H1 (cell line): ENCODE measurements around the gene TNRC6C. TPM values are rescaled to one million over a fixed set of nuclear protein-coding genes. Genes with fewer than 3 reads are reported as not detected.

ENCODE experiments used
- CTCF ChIA-PET: fragments of 300-600 bp; sonication (Branson Sonifier 250); formaldehyde crosslinking; loops from one replicate; lab custom pipeline; 2021; ENCODE audit not compliant: partially characterized antibody; lab: Charles Lee
- POLR2A ChIA-PET: fragments of 300-600 bp; sonication (Branson Sonifier 250); formaldehyde crosslinking; loops from one replicate; lab custom pipeline; 2021; ENCODE audit warnings: inconsistent platforms; ENCODE audit not compliant: partially characterized antibody; lab: Charles Lee
- DNase-seq, 2 experiments: peaks; one replicate each; pipeline versions ENCODE4 v3.0.0 to v3.0.0-alpha.2; 2010 to 2022; ENCODE audit warnings: low spot score in 2 of 2, low read depth in 1 of 2, mixed read lengths in 1 of 2
- FAIRE-seq: peaks from 2 replicates; lab custom pipeline; 2011; peaks lifted over from hg19 to GRCh38; lab: Jason Lieb, UNC
- H2AFZ ChIP-seq: 2 replicates; pipeline ENCODE4 v1.8.1; 2012; ENCODE audit warnings: low read length, inconsistent platforms
- H2AK5ac ChIP-seq: 2 replicates; pipeline ENCODE4 v1.6.1; 2013; ENCODE audit warnings: low read depth, low read length
- H2BK120ac ChIP-seq: replicated peaks from 2 replicates; pipeline ENCODE3; 2013; ENCODE audit warnings: low read depth, low read length, inconsistent platforms
- H2BK12ac ChIP-seq: 2 replicates; pipeline ENCODE4 v1.6.1; 2013; ENCODE audit warnings: low read depth, low read length
- H2BK15ac ChIP-seq: 2 replicates; pipeline ENCODE4 v1.6.1; 2013; ENCODE audit warnings: low read length
- H2BK20ac ChIP-seq: 2 replicates; pipeline ENCODE4 v1.6.1; 2013; ENCODE audit warnings: low read length
- H2BK5ac ChIP-seq: 2 replicates; pipeline ENCODE4 v1.6.1; 2013; ENCODE audit warnings: low read depth, low read length
- H3K14ac ChIP-seq: 2 replicates; pipeline ENCODE4 v1.6.1; 2013; ENCODE audit warnings: inconsistent platforms; ENCODE audit not compliant: insufficient read length
- H3K18ac ChIP-seq: 2 replicates; pipeline ENCODE4 v1.6.1; 2013; ENCODE audit warnings: low read length; ENCODE audit errors: extremely low read depth
- H3K23ac ChIP-seq: 2 replicates; pipeline ENCODE4 v1.6.1; 2013; ENCODE audit warnings: inconsistent platforms; ENCODE audit not compliant: insufficient read length
- H3K23me2 ChIP-seq: 2 replicates; pipeline ENCODE4 v1.6.1; 2013; ENCODE audit warnings: low read depth, low read length
- H3K27ac ChIP-seq: 2 replicates; pipeline ENCODE4 v1.6.1; 2011; ENCODE audit warnings: low read depth, low read length, inconsistent platforms
- H3K27me3 ChIP-seq, 4 experiments: replicated peaks in 1 of 4; 1 replicate in 1 of 4; 2 replicates in 3 of 4; pipeline versions ENCODE4 v1.6.1 to v1.8.1; 2011 to 2013; ENCODE audit warnings: low read length in 3 of 4, mild to moderate bottlenecking in 3 of 4, inconsistent platforms in 2 of 4, mixed read lengths in 2 of 4, moderate library complexity in 1 of 4; ENCODE audit not compliant: control insufficient read depth in 3 of 4, insufficient read depth in 3 of 4; ENCODE audit errors: extremely low read depth in 1 of 4
- H3K36me3 ChIP-seq, 4 experiments: 2 replicates each; pipeline versions ENCODE4 v1.6.1 to v1.8.1; 2011 to 2013; ENCODE audit warnings: mild to moderate bottlenecking in 4 of 4, low read length in 3 of 4, moderate library complexity in 2 of 4, control low read depth in 1 of 4, inconsistent platforms in 1 of 4; ENCODE audit not compliant: insufficient read depth in 4 of 4, control insufficient read depth in 2 of 4
- H3K4ac ChIP-seq: replicated peaks from 2 replicates; pipeline ENCODE3; 2013; ENCODE audit warnings: low read length, low read depth, mixed read lengths, inconsistent platforms; ENCODE audit not compliant: insufficient read length
- H3K4me1 ChIP-seq, 4 experiments: replicated peaks in 1 of 4; 1 replicate in 1 of 4; 2 replicates in 3 of 4; pipeline versions ENCODE4 v1.6.1 to v1.8.1; 2011 to 2013; ENCODE audit warnings: low read length in 3 of 4, inconsistent platforms in 2 of 4, mixed read lengths in 1 of 4; ENCODE audit not compliant: insufficient read depth in 4 of 4, control insufficient read depth in 3 of 4
- H3K4me2 ChIP-seq, 2 experiments: 2 replicates each; pipeline versions ENCODE4 v1.6.1 to v1.8.1; 2011 to 2013; ENCODE audit warnings: low read depth in 2 of 2, low read length in 2 of 2, control low read depth in 1 of 2, inconsistent platforms in 1 of 2, mild to moderate bottlenecking in 1 of 2; ENCODE audit not compliant: insufficient read depth in 1 of 2
- H3K4me3 ChIP-seq, 4 experiments: fragments of 200-600, 300-600 bp in 1 of 4; sonication (generic), shearing (Covaris generic), sonication (Bioruptor Twin) in 1 of 4; 2 replicates each; pipeline versions ENCODE4 v1.5.1 to v1.8.1; 2011 to 2016; ENCODE audit warnings: low read length in 4 of 4, low read depth in 3 of 4, control low read depth in 2 of 4, inconsistent platforms in 2 of 4, mild to moderate bottlenecking in 2 of 4, mixed read lengths in 1 of 4, moderate library complexity in 1 of 4; ENCODE audit not compliant: insufficient read depth in 2 of 4; ENCODE audit errors: extremely low read depth in 1 of 4
- H3K56ac ChIP-seq: replicated peaks from 2 replicates; pipeline ENCODE3; 2013; ENCODE audit warnings: low read depth, mild to moderate bottlenecking, mixed read lengths, low read length, inconsistent platforms; ENCODE audit not compliant: insufficient read length
- H3K79me1 ChIP-seq: 2 replicates; pipeline ENCODE4 v1.6.1; 2013; ENCODE audit warnings: low read depth, low read length, control low read depth
- H3K79me2 ChIP-seq, 2 experiments: 2 replicates each; pipeline versions ENCODE4 v1.6.1 to v1.8.1; 2012 to 2013; ENCODE audit warnings: low read length in 2 of 2, mild to moderate bottlenecking in 2 of 2, inconsistent platforms in 1 of 2; ENCODE audit not compliant: insufficient read depth in 2 of 2, control insufficient read depth in 1 of 2
- H3K9ac ChIP-seq, 4 experiments: replicated peaks in 1 of 4; 1 replicate in 1 of 4; 2 replicates in 3 of 4; pipeline versions ENCODE4 v1.6.1 to v1.8.1; 2011 to 2013; ENCODE audit warnings: low read depth in 3 of 4, low read length in 3 of 4, control low read depth in 2 of 4, mild to moderate bottlenecking in 2 of 4, moderate library complexity in 2 of 4, inconsistent platforms in 1 of 4; ENCODE audit errors: extremely low read depth in 1 of 4
- H3K9me3 ChIP-seq, 2 experiments: 2 replicates each; pipeline versions ENCODE4 v1.6.1 to v1.8.1; 2012 to 2013; ENCODE audit warnings: mild to moderate bottlenecking in 2 of 2, moderate library complexity in 2 of 2, control low read depth in 1 of 2, inconsistent platforms in 1 of 2, low read depth in 1 of 2, low read length in 1 of 2, mixed read lengths in 1 of 2; ENCODE audit not compliant: insufficient read depth in 2 of 2
- H4K20me1 ChIP-seq, 2 experiments: replicated peaks in 1 of 2; 2 replicates each; pipeline versions ENCODE3 to v1.8.1; 2011 to 2013; ENCODE audit warnings: inconsistent platforms in 2 of 2, low read length in 2 of 2, mild to moderate bottlenecking in 1 of 2; ENCODE audit not compliant: insufficient read depth in 2 of 2, control insufficient read depth in 1 of 2
- H4K5ac ChIP-seq: 2 replicates; pipeline ENCODE4 v1.6.1; 2013; ENCODE audit warnings: low read length, low read depth, mixed read lengths, inconsistent platforms; ENCODE audit not compliant: insufficient read length
- H4K8ac ChIP-seq: 2 replicates; pipeline ENCODE4 v1.8.0; 2013; ENCODE audit warnings: mild to moderate bottlenecking, moderate library complexity, low read length, inconsistent platforms; ENCODE audit not compliant: insufficient read depth; ENCODE audit errors: extremely low read depth
- H4K91ac ChIP-seq: replicated peaks from 2 replicates; pipeline ENCODE3; 2013; ENCODE audit warnings: low read length, mixed read lengths, inconsistent platforms; ENCODE audit not compliant: insufficient read length
- GABPA ChIP-seq: IDR thresholded peaks from 2 replicates; pipeline ENCODE4 v1.6.1; 2011; ENCODE audit warnings: mild to moderate bottlenecking, low read length, moderate library complexity, borderline replicate concordance; ENCODE audit not compliant: insufficient read depth
- MAFK ChIP-seq: IDR thresholded peaks from 2 replicates; pipeline ENCODE4 v1.6.1; 2012; ENCODE audit warnings: low read depth, mild to moderate bottlenecking, improper control_type of control experiment, low read length
- WGBS, 2 experiments: shearing (Covaris generic) in 1 of 2; methylation state at CpG; one replicate each; pipeline versions ENCODE4 v1.1.6 to v1.1.7; 2013 to 2015; ENCODE audit warnings: low lambda C conversion rate in 2 of 2, mixed read lengths in 2 of 2, inconsistent platforms in 1 of 2, low coverage in 1 of 2, missing lambda C conversion rate in 1 of 2; ENCODE audit not compliant: insufficient replicate concordance in 2 of 2, insufficient coverage in 1 of 2, insufficient read length in 1 of 2; ENCODE audit errors: extremely low coverage in 1 of 2, missing lambda C conversion rate in 1 of 2; 5-methylcytosine and 5-hydroxymethylcytosine counted together
- polyA plus RNA-seq, 7 experiments: library from polyadenylated mRNA; depleted of rRNA in 3 of 7; stranded (reverse) in 5 of 7; unstranded in 2 of 7; fragments of >200 nt in 5 of 7; fragments of 200-250 nt in 2 of 7; gene quantifications; 1 replicate in 5 of 7; 2 replicates in 1 of 7; 4 replicates in 1 of 7; pipeline versions ENCODE4 v1.2.1 to v1.2.3, GENCODE V29; 2011 to 2013; ENCODE audit warnings: missing spikeins in 2 of 7, mixed read lengths in 2 of 7
- total RNA-seq: library from RNA; stranded (reverse); fragmentation: NEBNext Ultra II Directional; extraction: Animal tissue kit (Norgen Biotek cat#: 25700); gene quantifications from 2 replicates; pipeline ENCODE4 v1.2.1, GENCODE V29; 2021

The TNRC6C gene
- total and polyA plus RNA-seq, 2 of the 8 experiments (the other 6 are each of a cell fraction or from before 2014, with no cell fraction given): 2.8 to 28.9 TPM

GRCh38 chr17:77916264-77916663 lies 42.2 kb upstream of the TNRC6C start:
- no peak overlapping the region for H2BK5ac ChIP-seq
- CTCF ChIA-PET: interaction anchor here (0.7 to 5.4 kb wide), 12 partner anchors 8 to 104 kb away, joined by 3 to 42 read pairs (median 4); no protein-coding TSS in a partner anchor
- H3K4me2 ChIP-seq: no peak overlapping the region
- DNase-seq: no peak
- H3K14ac ChIP-seq: no peak overlapping the region
- H3K18ac ChIP-seq: no peak overlapping the region
- no peak for FAIRE-seq
- no peak overlapping the region for H3K9ac ChIP-seq
- H2AFZ ChIP-seq: no peak overlapping the region
- 0 out of 2 replicates have a peak, but pooled peaks cover 2% of the 10 kb centered on the region for H3K23me2 ChIP-seq
- no peaks in the 10 kb centered on the region for H4K20me1 ChIP-seq
- no peaks in the 10 kb centered on the region for H3K36me3 ChIP-seq
- 84% methylated on average over 6 of the region's 6 CpGs; no CpG with 5 or more reads in 1 of the 2 experiments for WGBS, 2 experiments
- H2BK12ac ChIP-seq: no peak overlapping the region
- 0 out of 2 replicates have a peak overlapping the region, but pooled peaks have one; percentile 37 for H2BK20ac ChIP-seq
- no peak overlapping the region for H3K56ac ChIP-seq
- no peaks in the 10 kb centered on the region for H3K9me3 ChIP-seq
- no peak overlapping the region for H4K5ac ChIP-seq
- no peaks in the 10 kb centered on the region for H3K79me1 ChIP-seq
- no peak overlapping the region for H4K8ac ChIP-seq
- peaks cover 0 to 3% (median 0%) of the 10 kb centered on the region in 4 experiments; a peak in 1 of 7 replicates for H3K4me1 ChIP-seq
- H3K27me3 ChIP-seq: no peaks in the 10 kb centered on the region; a peak in 1 of 7 replicates
- no peak overlapping the region for H3K27ac ChIP-seq
- H3K4ac ChIP-seq: no peak overlapping the region
- no peak overlapping the region for H4K91ac ChIP-seq
- POLR2A ChIA-PET: interaction anchor here (1.3 to 1.8 kb wide), 2 partner anchors 41 to 42 kb away, joined by 5 to 6 read pairs; partner anchors contain the start of gene TNRC6C
- no peak overlapping the region for H3K4me3 ChIP-seq
- no peak overlapping the region for H2AK5ac ChIP-seq
- H3K23ac ChIP-seq: no peak overlapping the region
- H2BK120ac ChIP-seq: no peak overlapping the region
- H2BK15ac ChIP-seq: 0 out of 2 replicates have a peak overlapping the region, but pooled peaks have one; percentile 74
- no peaks in the 10 kb centered on the region for H3K79me2 ChIP-seq
- TF ChIP-seq GABPA (no peak), MAFK (no peak)
